Hematopoietic multipotent progenitor cell (in vitro differentiated cells): Measurements from ENCODE around the gene ERICH2. TPM values are rescaled to one million over a fixed set of nuclear protein-coding genes. Genes with fewer than 3 reads are reported as not detected.
A peak's percentile ranks its signal among the peaks of the same experiment; 100 is the strongest.

Experiments used
- DNase-seq, 3 donors: peaks; one replicate each; pipeline ENCODE4 v3.0.0-alpha.2; 2011 to 2015; ENCODE audit warnings: low read depth in 2 of 3, low spot score in 2 of 3
- total RNA-seq: library from RNA; depleted of rRNA; stranded (reverse); fragments of >200 nt; gene quantifications from one replicate; pipeline ENCODE4 v1.2.3, GENCODE V29; 2012

ERICH2 gene
- total RNA-seq, 1 donor: not detected

DNA sequence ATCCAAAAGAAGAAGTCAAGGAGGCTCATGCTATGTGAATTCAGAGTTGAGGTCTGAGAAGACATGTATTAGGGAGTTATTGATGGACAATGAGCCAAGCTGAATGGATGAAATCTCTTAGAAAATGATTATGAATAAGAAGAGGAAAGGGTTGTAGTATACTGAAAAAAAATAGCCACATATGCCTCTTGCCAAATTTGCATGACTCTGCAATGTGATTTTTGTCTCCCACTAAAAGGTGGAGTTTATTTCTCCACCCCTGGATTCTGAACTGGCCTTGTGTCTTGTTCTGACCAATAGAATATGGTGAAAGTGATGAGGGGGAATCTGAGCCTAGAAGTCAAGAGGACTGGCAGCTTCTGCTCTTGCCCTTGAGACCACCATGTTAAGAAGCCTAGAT is 8.6 kb upstream of the ERICH2 start:
- DNase-seq: no peak

GRCh38 chr2:170762760-170763159 is 7.4 kb upstream of the ERICH2 start:
- DNase-seq: no peak

- no peak for DNase-seq
Measured at GRCh38 chr2:170763232-170763631, 6.9 kb upstream of the ERICH2 start.

DNA sequence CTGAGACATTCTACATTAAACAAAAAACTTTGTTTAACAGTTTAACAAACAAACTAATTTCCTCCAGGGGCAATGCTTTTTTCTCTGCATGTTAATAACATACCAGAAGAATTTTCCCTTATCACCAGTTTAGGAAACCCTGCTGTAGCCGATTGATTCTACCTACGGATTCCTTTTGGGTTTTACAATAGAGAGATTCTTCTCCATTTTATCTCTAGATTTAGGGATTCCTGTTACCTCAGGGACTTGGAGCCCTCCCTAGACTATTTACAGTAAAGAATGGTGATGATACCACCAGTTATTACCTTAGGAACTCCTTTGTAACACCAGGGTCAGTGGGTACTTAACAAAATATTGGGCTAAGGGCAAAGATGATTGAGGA is 5.3 kb upstream of the ERICH2 start:
- no peak for DNase-seq

DNA sequence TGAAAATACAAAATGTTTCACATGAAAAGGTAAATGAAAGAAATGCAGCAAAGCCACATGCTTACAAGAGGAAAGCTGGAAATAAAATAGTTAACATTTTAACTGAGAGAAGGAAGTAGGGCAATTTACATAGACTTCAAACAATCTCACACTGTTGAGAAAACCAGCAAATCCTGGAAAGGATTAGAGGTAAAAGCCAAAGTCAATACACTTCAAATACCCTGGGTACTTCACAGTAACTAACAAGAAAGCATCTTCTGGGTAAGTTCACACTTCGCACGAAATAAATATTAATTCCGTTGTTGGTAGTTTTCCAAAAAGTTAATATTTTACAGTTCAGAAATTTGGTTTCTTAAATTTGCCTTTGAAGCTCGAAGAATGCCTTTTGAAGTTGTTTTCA is 3.5 kb upstream of the ERICH2 start:
- no peak for DNase-seq

DNA sequence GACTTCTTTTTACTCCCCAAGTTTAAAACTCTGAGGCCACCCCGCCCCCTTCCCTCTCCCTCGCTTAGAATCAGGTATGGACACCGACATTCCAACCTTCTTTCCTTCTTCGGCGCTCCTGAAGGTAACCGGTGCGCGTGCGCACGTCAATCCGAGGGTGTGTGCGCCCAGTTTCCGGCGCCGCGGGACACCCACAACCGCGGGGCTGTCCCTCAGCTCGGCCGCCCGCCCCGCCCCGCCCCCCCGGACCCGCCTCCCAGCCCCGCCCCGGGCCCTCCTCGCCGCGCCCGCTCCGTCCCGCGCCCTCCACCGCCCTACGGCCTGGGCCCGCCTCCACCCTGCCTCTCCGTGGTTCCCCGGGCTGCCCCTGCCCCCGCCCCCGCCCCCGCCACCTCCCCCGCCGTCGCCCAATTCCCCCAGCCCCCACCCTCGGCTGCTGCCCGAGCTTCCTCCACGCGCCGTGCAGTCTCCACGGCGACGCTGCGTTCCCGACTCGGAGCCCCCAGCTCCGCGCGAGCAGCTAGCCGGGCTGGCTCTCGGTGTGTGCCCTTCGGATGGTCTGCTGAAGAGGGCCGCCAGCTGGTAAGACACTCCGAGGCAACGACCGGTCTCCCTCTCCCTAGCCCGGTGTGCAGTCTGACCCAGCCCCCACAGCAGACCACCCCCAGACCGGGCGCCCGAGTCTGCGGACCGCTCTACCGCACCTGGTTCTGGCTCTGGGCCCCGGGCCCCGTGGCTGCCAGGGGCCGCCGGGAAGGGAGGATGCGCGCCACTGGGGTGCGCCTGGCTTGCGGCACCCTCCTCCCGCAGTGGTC is 635 bp downstream of the ERICH2 start:
- DNase-seq: peak; percentile 36 to 67 (median 64)

DNA sequence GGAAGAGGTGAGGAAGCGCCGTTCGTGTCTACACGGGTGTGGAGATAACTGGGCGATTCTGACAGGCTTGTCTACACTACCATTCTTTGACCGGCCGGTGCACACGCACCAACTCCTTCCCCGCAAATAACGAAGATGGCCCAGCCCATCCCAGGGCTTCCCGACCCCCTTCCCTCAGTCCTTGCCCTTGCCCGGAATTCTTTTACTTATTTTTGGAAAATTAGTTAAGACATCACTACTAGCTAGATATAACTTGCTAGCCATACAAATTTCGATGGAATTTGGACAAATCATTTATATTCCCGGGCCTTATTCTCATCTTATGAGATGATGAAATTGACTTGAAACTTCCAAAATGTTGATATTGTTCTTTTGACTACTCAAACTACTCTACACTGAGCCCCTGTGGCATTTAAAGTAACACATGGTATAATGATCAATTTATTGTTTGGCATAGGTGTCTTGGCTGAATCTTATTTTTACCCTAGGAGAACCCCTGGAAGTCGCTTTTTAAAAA is 1.3 kb downstream of the ERICH2 start:
- no peak for DNase-seq

DNA sequence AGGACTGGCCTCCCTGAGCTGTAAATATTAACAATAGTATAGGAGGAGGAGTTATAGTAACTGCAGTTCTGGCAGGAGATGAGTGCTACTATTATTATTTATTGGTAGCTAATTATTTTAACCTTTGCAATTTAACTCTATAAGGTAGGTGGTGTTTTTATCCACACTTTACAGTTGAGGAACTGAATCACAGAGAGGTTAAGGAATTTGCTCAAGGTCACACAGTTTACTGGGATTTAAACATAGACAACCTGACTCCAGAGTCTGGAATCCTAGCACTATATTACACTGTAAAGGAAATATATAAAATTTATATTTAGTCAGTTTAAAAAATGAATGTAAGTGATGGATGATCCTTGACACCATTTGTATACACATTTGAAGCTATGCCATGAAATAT is 2.1 kb downstream of the ERICH2 start:
- DNase-seq: no peak

- no peak for DNase-seq
Measured at GRCh38 chr2:170774074-170774473, 3.9 kb downstream of the ERICH2 start.

- DNase-seq: no peak
Measured at GRCh38 chr2:170778900-170779299, 8.7 kb downstream of the ERICH2 start.

GRCh38 chr2:170779304-170779703 is 9.1 kb downstream of the ERICH2 start:
- no peak for DNase-seq

DNA sequence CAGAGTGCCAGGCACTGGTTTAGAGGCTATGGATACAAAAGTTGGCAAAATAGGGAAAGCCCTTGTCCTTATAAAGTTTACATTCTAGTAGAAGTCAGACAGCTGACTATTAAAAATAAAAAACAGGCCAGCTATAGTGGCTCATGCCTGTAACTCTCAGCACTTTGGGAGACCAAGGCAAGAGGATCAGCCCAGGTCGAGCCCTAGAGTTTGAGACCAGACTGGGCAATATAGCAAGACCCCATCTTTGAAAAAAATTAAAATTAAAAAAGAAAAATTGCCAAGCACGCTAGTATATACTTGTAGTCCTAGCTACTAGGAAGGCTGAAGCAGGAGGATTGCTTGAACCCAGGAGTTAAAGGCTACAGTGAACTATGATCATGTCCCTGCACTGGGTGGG is 12.5 kb downstream of the ERICH2 start:
- no peak for DNase-seq

GRCh38 chr2:170783549-170783948 is 13.4 kb downstream of the ERICH2 start:
- no peak for DNase-seq

GRCh38 chr2:170798996-170799395 is 28.8 kb downstream of the ERICH2 start:
- no peak for DNase-seq

DNA sequence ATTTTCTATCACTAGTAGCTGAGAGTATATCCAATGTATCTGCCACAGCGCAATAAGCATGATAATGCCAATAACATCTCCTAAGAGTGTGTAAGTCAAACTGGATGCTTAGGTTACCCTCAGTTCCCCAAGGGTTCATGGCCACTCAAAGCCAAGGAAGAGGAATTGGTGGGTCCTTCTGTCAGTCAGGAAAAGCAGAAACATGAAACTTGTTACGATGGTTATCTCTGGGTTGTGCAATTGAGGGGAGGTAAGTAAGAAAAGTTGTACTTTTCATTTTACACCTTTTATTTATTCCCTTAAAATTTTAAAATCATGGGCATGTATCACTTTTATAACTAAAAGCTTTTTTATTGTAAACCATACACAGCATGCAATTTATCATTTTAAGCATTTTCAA is 36.4 kb downstream of the ERICH2 start:
- DNase-seq: no peak

DNA sequence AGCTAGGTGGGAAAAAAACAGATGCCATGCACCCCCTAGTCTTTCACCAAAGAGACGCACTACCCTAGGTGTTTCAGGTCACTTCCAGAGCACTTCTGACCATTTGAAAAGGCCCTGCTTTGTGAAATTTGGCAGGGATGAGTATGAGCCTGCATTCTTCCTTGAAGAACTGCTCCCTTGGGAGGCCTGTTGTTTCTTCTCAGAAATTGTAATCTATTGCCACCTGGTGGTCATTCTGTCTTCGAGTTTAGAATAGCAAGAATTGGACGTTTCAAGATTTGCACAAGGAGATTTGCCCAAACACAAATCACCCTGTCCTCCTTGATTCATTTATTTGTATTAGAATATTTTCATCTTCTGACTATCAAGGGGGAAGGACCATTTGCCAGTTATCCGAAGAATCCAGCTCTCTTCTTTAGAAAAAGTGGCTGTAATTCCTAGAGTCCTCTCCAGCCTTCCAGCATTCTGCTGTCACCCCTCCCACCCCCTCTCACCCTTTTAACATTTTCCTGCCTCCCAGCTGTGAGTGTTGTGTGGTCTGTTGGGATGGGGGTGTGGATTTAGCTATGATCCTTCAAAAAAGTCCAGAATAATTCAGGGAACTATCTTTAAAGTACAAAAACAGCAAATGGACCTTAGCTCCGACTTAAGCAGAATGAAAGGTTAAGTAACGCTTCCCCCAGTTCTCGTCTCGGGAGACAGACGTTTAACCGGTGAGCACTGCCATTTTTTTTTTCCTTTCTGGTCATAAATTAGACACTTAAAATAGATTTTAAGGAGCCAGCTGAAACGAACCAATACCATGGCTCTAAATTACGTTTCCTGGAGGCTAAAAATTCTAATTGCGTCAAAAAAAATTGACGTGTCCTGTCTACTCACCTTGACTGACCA is 42.8 kb downstream of the ERICH2 start:
- peak in 1 of 3 donors; percentile 75 for DNase-seq

- peak in 1 of 3 donors; percentile 77 for DNase-seq
Measured at GRCh38 chr2:170813611-170814532, 43.7 kb downstream of the ERICH2 start.

GRCh38 chr2:170814533-170815230 is 44.5 kb downstream of the ERICH2 start:
- DNase-seq: no peak

DNA sequence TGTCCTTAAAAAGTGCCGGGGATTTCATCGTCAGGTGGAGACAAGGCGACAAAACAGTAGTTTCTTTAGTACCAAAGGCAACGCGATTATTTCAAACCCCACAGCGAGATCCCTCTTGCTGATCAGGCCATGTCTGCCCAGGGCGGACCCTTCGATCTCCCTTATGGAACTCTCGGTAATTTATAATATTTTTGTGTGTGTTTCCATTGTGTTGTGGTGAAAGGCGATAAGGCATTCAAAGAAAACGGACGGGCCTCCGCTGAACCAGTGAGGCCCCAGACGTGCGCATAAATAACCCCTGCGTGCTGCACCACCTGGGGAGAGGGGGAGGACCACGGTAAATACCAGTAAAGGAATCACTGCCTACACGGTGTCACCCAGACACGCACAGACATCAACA is 45.1 kb downstream of the ERICH2 start:
- no peak for DNase-seq
